ENCODE measurements around the gene CTRB1.
A peak's percentile ranks its signal among the peaks of the same experiment; 100 is the strongest.
"Not testable (repeated sequence)": the region's sequence is repeated elsewhere in the genome, so short reads cannot be mapped to it uniquely, and the experiment has no call there.

CTRB1 gene

DNA sequence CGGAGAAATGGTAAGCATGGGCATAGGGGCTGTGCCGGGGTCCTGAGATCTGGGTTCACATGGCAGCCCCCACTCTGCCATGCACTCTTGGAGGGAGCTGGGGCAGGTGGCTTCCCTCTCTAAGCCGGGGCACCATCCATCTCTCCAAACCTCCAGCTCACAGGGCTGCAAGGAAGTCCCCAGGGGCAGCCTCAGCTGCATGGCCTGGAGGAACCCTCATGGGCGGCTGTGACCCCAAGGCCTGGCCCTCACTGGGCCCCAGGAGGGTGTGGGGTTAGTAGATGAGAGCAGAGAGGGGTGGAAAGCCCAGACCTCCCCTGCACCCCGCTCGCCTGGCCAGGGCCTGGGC, 14.4 kb upstream of the CTRB1 start:
- DNase-seq (ENCODE audit: low spot score): no peak

DNA sequence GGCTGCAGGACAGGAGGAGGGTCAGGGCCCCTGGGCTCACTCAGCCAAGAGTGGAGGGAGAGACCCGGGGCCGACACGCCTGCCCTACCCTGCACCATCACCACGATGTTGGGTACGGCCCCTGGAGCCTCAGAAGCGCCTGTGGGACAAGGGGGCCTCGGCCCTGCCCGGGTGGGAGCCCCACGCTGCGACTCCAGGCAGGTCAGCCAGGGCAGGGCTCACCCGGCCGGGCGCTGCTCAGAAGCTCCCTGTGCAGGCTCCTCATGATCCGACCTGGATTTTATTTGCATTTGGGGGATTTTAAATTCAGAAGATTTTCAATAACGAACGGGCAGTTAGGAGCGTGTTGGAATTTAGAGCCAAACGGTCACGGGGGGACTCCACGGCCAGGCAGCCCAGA, 13.9 kb upstream of the CTRB1 start:
- not testable (repeated sequence) for DNase-seq (ENCODE audit: low spot score)

DNA sequence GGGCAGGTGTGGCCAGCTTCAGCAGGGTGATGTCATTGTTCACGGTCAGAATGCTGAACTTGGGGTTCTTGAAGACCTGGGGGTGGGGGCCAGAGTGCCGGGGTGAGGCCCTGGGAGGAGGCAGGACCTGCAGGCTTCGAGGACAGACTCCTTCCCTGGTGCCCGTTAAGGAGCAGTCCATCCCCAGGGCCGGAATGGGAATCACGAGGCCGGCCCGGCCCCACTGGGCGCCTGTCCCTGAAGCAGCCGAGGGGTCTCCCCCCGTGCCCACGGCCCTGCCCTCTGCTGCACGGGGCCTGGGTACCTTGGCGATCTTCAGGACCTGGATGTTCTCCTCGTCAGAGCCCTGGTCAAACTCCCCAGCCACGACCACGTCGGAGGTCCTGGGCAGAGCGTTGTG, 13.3 kb upstream of the CTRB1 start:
- not testable (repeated sequence) for DNase-seq (ENCODE audit: low spot score)

DNA sequence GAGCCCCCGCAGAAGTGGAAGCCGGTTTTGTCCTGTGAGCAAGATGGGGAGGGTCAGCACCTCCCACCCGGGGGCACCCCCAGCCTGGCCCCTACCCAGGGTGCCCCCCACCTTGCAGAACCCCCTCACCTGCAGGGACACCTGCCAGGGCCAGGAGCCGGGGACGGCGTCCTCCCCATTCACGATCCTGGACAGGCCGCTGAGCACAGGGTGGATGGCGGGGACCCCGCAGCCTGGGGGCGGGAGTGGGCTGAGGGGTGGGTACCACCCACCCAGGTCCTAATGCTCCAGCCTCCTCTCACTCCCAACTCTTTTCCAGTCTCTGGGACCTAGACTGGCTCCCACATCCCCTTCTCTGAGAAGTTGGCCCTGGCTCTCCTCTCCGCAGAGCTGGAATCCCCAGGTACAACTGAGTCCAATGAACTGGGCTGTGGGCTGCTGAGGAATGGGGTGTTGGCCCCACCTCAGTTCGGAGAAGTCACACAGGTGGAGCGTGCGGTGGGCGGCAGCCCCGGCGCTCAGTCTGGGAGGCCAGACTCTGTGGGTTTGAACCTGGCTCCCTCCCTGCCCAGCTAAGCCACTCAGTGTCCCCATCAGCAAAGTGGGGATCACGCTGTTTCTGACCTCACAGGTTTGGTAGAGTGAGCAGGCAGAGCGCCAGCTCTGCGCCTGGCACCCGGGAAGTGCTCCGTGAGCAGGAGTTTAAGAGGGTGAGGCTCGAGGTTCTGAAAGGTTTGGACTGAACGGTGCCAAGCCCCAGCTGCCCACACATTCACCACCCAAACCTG, 12.6 kb upstream of the CTRB1 start:
- not testable (repeated sequence) for DNase-seq (ENCODE audit: low spot score)

DNA sequence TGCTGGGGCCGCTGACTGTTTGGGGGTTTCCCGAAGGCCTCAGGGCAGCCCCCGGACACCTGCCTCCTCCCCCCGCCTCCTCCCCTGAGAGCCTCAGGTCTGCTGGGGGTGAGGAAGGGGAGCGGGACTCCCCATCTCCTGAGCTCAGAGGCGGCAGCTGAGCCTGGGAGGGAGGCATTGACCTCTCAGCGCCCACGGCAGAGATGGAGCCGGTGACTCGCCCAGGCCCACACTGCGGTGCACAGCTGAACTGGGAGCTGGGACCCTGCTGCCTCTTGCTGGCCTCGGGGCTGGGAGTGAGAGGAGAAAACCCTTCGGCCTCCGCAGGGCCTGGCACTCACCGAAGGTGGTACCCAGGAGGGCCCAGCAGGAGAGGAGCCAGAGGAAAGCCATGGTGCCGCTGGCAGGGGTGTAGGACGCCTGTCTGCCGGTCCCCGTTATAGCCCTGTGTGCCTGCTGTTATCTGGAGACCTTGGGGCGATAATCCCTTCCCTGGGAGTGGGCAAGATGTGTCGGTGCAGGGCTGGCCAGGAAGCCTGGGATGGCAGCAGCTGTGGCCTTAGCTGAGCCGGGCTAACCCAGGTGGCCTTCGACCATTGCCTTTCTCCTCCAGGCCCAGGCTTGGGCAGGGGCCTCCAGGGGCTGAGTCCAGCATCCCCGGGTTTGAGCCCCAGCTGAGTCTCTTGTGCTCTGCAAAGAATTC, 11.9 kb upstream of the CTRB1 start, which contains the start of gene CTRB2:
CTRB2 (minus strand) TSS at position 413 of the 703 bp plus-strand sequence; CDS start at position 393, 20 bp downstream.
- no peak for DNase-seq (ENCODE audit: low spot score)

DNA sequence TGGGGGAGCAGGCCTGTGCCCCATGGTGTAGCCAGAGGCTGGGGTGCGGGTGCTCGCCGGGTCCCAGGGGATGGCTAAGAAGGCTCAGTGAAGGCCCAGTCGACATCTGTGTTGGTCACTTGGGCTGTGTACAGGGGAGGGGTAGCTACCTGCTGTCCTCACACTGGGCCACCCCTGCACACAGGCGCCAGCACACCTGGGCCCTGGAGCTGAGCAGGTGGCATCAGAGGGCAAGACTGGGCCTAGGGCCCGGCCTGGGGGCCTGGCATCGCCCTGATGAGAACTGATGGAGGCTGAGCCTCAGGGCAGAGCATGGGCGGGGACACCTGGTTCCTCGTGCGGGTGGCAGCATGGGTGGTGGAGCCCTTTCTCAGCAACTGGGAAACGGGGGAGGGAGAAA, 11.0 kb upstream of the CTRB1 start:
- no peak for DNase-seq (ENCODE audit: low spot score)

DNA sequence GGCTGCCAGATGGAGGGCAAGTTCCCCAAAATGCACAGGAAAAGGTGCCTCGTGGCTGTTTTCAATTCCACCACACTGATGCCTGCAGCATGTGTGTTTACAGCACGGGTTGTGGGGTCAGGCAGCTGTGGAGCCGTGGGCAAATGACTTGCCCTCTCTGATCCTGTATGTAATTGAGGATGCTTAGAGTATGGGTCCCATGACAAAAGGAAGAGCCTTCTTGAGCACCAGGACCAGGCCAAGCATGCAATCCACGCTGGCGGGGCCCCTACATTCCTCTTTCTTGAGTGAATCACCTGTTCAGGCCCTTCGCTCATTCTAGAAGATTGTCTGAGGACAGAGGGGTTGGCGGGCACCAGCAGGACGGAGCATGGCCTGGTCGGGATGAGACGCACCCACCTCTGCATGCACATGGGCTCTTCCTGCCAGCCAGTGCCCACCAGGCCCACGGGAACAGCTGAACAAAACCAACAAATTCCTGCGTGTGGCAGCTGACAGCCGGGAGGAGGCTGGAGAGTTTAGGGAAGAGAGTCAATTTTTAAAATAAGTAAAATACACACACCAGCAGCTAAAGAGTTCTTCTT, 10.5 kb upstream of the CTRB1 start:
- no peak for DNase-seq (ENCODE audit: low spot score)

DNA sequence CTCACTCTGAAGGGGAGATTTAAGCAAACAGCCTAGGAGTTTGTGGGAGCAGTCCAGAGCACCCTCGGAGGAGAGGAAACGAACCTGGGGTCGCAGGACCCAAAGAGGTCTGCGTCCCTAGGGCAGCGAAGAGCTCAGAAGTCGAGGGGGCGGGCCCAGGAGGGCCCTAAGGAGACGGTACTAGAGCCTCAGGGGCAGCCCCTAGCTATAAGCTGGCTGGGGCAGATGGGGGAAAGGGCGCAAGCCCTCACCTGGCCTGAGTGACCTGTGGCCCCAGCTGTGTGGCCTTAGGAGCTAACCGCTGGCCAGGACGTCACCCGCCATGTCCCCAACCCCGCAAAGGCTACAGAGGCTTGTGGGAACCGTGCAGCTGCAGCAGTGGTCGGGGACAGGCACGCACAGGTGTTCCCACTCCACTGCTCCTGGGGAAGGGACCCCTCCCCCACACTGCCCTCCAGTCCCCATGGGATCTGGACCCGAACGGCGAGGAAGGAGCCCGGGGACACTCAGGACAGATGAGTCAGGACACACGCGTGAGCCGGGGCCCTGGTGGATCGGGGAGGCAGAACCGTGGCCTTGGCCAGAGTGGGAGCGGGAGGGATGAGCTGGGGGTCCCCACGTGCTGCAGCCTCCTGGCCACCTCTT, 9.8 kb upstream of the CTRB1 start:
- DNase-seq (ENCODE audit: low spot score): no peak

DNA sequence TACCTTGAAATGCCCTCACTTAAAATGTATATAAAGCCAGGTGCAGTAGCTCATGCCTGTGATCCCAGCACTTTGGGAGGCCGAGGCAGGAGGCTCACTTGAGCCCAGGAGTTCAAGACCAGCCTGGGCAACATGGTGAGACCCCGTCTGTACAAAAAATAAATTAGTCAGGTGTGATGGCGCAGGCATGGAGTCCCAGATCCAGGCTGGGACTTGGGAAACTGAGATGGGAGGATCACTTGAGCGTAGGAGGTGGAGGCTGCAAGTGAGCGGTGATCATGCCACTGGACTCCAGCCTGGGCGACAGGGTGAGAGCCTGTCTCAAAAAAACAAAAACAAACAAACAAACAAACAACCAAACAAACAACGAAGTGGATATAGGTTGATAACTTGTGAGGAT, 9.3 kb upstream of the CTRB1 start:
- DNase-seq (ENCODE audit: low spot score): not testable (repeated sequence)

DNA sequence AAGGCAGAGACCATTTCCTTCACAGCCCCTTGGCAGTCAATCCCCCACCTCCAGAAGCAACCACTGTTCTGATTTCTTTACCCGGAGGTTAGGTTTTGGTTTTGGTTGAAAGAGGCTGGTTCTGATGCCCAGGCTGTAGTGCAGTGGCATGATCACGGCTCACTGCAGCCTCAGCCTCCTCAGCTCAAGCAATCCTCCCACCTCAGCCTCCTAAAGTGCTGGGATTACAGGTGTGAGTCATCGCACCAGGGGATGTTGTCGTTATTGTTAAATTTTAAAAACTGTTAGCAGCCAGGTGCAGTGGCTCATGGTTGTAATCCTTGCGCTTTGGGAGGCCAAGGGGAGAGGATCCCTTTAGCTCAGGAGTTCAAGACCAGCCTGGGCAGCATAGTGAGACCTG, 8.8 kb upstream of the CTRB1 start:
- DNase-seq (ENCODE audit: low spot score): no peak

DNA sequence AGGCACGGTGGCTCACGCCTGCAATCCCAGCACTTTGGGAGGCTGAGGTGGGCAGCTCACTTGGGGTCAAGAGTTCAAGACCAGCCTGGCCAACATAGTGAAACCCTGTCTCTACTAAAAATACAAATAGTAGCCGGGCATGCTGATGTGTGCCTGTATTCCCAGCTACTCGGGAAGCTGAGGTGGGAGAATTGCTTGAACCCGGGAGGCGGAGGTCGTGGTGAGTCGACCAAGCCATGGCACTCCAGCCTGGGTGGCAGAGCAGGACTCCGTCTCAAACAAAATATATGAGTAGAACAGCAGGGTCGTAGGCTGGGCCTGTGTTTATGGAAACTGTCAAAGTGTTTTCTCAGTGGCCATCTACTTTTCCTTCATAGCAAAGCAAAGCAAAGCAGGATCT, 7.5 kb upstream of the CTRB1 start:
- not testable (repeated sequence) for DNase-seq (ENCODE audit: low spot score)

DNA sequence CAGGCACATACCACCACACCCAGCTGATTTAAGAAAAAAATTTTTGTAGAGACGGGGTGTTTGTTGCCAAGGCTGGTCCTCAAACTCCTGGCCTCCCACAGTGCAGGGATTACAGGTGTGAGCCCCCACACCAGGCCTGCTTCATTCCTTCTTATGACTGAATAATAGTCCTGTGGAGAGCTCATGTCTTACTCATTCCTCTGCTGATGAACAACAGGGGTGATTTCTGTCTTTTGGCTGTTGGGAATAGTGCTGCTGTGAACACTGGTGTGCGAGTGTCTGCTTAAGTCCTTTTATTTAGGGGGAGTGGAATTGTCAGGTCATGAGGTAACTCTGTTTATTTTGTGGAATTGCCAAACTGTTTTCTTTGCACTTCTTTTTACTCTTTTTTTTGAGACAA, 2.7 kb upstream of the CTRB1 start:
- no peak for DNase-seq (ENCODE audit: low spot score)

DNA sequence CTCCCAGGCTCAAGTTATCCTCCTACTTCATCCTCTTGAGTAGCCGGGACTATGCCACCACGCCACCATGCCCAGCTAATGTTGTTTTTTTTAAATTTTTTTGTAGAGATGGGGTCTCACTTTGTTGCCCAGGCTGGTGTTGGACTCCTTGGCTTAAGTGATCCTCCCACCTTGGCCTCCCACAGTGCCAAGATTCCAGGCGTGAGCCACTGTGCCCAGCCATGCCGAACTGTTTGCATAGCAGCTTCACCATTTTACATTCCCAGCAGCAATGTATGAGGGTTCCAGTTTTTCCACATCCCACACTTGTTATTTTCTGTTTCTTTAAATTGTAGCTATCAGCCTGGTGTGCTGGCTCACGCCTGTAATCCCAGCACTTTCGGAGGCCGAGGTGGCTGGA, 2.2 kb upstream of the CTRB1 start:
- DNase-seq (ENCODE audit: low spot score): no peak

DNA sequence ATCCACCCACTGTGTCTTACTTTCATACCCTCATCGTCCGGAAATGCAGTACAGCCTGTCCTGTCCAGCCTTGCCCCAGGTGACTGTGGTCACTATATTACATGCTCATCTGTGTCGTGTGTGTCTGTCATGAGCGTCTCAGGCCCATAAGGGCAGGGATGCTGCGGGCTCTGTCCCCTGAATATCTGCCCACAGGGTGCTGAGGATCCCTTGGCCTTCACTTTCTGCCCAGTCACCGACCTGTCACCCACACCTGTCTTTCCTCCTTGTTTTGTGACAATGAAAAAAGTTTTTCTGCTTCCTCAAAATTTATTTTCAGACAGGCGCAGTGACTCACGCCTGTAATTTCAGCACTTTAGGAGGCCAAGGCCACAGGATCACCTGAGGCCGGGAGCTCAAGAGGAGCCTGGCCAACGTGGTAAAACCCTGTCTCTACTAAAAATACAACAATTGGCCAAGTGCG, 1.4 kb upstream of the CTRB1 start:
- no peak for DNase-seq (ENCODE audit: low spot score)

DNA sequence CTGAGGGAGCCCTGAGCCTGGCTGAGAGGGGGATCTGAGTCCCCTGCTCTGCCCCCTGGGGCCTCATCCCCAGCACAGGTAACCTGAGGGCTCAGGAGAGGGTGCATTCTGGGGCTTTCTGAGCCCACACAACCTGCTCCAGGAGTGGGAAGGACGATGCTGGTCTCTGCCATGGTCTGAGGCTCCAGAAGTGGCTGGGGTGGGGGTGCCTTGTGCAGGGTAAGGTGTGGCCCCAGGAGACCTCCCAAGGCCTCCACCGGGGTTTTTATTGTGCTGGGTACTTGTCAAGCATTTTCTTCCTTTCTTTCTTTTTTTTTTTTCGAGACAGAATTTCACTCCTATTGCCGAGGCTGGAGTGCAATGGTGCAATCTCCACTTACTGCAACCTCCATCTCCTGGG, 300 bp downstream of the CTRB1 start:
- no peak for DNase-seq (ENCODE audit: low spot score)

DNA sequence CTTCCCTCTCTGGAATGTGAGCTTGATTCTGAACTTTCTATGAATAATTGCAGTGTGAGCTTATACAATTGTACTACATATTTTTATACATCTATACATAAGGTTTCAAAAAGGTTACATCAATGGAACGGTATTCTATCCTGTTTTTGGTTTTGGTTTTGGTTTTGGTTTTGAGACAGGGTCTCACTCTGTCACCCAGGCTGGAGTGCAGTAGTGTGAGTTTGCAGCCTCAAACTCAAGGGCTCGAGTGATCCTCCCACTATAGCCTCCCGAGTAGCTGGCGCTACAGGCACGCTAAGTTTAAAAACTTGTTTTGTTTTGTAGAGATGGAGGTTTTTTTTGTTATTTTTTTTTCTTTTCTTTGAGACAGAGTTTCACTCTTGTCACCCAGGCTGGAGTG, 1.1 kb downstream of the CTRB1 start:
- DNase-seq (ENCODE audit: low spot score): peak; percentile 44

DNA sequence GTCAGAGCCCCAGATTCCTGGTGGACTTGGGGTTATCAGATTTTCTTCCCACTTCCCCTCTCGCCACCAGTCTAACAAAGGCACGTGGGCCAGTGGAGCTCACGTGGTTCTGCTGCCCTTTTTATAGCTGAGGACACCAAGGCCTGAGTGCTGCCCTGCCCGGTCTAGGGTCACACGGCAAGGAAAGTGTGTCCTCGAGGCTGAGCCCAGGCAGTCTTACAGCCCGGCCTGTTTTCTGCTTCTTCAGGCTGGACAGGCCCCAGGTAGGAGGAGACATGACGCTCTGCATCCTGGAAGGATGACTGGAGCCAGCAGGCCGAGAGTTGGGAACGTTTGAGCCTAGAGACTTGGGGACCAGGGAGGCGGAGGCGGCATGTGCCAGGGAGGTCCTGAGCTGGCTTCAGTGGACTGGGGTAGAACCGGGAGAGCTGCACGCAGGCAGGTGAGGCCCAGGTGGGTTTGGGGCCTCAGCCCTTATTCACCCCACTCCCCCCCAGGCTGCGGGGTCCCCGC, 3.5 kb downstream of the CTRB1 start:
- DNase-seq (ENCODE audit: low spot score): no peak

DNA sequence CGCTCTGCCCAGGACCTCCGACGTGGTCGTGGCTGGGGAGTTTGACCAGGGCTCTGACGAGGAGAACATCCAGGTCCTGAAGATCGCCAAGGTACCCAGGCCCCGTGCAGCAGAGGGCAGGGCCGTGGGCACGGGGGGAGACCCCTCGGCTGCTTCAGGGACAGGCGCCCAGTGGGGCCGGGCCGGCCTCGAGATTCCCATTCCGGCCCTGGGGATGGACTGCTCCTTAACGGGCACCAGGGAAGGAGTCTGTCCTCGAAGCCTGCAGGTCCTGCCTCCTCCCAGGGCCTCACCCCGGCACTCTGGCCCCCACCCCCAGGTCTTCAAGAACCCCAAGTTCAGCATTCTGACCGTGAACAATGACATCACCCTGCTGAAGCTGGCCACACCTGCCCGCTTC, 4.3 kb downstream of the CTRB1 start:
- DNase-seq (ENCODE audit: low spot score): not testable (repeated sequence)

DNA sequence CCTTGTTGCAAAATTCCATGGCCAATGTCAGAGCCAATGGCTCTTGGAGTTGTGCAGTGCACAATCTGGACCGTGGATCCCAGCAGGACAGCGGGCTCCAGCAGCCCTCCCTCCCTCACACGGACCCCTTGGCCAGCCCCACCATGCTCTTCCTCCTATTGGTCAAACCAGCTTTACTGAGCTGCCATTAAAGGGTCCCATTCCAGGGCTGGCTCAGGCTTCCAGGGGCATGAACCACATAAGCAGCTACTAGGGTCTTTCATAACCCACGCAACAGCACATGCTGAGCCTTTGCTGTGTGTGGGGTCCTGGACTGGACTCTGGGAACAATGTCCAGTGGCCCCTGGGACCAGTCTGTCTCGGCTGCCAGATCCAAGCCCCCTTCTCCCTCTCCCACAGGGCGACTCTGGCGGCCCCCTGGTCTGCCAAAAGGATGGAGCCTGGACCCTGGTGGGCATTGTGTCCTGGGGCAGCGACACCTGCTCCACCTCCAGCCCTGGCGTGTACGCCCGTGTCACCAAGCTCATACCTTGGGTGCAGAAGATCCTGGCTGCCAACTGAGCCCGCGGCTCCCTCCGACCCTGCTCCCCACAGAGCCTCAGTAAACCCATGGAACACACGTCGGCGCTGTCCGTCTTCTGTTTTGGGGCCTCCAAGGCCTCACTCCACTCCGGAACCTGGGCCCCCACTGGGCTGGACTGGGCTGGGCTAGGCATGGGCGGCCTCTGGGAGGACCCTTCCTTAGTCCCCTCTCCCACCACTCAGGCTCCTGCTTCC, 5.7 kb downstream of the CTRB1 start:
- DNase-seq (ENCODE audit: low spot score): no peak

DNA sequence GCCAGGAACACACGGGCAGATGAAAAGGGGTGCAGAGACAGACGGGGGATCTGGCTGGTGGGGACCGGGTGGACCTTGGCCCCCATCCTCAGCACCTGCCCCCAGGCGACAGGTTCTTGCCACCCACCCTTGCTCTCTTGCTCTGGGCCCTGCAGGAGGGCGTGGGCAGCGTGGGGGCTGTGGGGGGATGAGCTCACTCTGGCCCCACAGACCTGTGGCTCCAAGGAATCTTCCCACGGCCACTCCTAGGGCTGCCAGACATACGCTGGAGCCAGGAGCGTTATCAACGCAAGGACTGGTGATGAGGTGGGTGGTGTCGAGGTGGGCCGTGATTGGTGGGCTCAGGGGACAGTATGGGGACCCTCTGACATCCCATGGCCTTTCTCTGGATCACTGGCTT, 6.3 kb downstream of the CTRB1 start:
- DNase-seq (ENCODE audit: low spot score): no peak

DNA sequence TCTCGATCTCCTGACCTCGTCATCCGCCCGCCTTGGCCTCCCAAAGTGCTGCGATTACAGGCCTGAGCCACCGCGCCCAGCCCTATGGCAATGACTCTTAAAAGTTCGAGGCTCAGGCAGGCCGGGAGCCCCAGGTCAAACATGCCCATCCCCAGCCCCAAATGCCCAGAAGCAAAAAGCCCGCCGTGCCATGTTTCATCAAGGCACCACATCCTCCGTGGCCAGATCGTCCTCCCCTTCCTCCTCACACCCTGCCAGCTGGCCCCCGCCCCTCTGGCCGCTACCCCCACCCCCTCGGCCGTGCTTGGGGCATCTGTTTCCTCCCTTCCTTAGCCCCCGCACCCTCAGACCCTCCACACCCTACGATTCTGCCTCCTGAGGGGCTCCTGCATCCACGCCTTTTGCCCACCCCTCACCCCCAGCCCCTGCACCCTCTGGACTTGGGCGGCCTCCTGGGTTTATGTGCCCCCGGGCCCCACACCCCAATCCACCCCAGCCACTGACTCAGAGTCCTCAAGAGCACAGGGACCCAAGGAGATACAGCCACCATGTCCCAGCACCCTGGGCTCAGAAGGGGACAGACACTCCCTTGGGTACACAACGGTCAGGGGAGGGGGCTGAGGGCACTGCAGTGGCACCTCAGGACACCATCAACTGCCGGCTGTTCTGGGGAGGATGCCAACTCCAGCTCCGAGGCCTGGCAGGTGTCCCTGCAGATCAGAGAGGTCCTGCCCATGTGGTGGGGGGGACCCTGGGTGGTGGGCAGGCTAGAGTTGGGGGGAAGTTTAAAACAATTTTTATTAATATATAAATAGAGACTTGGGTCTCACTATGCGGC, 7.1 kb downstream of the CTRB1 start:
- DNase-seq (ENCODE audit: low spot score): no peak

All from NAMALWA (cell line).